22Rv1 (cell line): Measurements from ENCODE around the gene GPR171.

Experiments
- H3K27ac ChIP-seq: fragments of 450-650 bp; 2 replicates; pipeline ENCODE4 v1.5.1; 2017
- CTCF ChIP-seq: fragments of 450-650 bp; IDR thresholded peaks from 2 replicates; pipeline ENCODE4 v1.5.1; 2017; ENCODE audit warnings: mild to moderate bottlenecking
- ZFX ChIP-seq: fragments of 450-650 bp; IDR thresholded peaks from 2 replicates; pipeline ENCODE4 v1.6.1; 2017; ENCODE audit warnings: antibody characterized with exemption, borderline replicate concordance

Gene GPR171

DNA sequence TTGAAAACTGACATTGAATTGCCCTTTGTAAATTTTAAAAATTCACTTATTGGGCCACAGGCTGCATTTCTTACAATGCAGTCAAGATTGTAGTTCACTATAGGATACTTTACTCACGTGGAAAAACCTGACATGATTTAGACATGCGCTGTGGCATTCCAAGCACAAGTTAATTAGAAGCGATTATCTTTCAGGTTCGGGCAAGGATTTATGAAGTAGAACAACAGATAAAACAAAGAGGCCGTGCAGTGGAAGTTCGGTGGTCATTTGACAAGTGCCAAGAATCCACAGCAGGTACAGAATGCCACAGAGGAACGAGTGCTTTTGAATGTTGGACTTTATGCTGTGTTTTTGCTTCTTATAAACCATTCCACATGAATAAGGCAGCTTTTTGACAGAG, 37.8 kb downstream of the GPR171 start:
- no peak overlapping the region for H3K27ac ChIP-seq

GRCh38 chr3:151159806-151160205, 43.2 kb downstream of the GPR171 start:
- TF ChIP-seq CTCF: no peak
- TF ChIP-seq ZFX: no peak
- no peak overlapping the region for H3K27ac ChIP-seq

More for the DNA sequence above, 37.8 kb downstream of the GPR171 start:
- TF ChIP-seq CTCF: no peak
- no peak for TF ChIP-seq ZFX

GRCh38 chr3:151156618-151157216, 46.3 kb downstream of the GPR171 start:
- H3K27ac ChIP-seq: no peak overlapping the region
- no peak for TF ChIP-seq ZFX
- TF ChIP-seq CTCF: peak; percentile 83

DNA sequence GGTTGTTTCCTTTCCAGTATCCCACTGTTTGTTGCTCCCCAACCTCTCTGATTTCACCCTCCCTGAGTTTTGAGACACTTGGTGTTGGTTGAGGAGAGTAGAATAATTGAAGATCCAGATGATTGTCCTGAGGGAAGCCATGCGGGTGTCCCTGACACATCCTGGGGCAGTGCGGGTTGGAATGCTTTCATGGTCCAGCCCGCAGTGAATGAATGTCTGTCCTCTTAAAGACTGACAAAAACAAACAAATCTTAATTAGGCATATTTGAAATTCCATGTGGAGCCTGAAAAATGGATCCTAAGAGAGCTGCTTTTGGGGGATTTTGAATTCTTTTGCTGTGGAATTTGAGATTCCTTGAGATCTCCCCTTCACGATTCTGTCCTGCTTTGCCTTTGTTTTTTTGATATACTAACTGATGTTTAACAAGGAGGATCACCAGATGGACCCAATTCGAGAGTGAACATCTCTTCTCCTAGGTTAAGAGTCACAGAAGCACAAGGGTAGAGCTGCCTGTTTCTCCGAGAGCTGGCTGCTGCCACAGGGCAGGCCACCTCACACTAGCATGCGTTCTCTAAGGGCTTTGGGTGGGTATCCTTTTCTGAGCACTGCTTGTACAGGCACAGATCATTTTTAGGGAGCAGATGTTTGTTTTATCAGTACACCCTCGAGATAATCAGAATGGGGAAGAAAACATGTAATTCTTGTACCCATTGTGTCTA, 47.4 kb downstream of the GPR171 start:
- TF ChIP-seq ZFX (no peak), CTCF (no peak)
- no peak overlapping the region for H3K27ac ChIP-seq

GRCh38 chr3:151154566-151154965, 48.5 kb downstream of the GPR171 start:
- no peak for TF ChIP-seq ZFX
- TF ChIP-seq CTCF: no peak
- no peak overlapping the region for H3K27ac ChIP-seq

- TF ChIP-seq ZFX (no peak), CTCF (no peak)
- H3K27ac ChIP-seq: no peak overlapping the region
Measured at GRCh38 chr3:151152455-151153079, 50.4 kb downstream of the GPR171 start.
